ENCODE results near the gene AGAP1.

The AGAP1 gene

GRCh38 chr2:235954281-235954680, 460.4 kb downstream of the AGAP1 start:
- Histone ChIP-seq H3K27ac (ENCODE audit: poor library complexity, severe bottlenecking) (no peak overlapping the region), H3K4me3 (ENCODE audit: severe bottlenecking) (no peak overlapping the region), H3K4me1 (ENCODE audit: insufficient read depth, poor library complexity, severe bottlenecking) (no peaks in the 10 kb centered on the region), H3K27me3 (ENCODE audit: insufficient read depth, poor library complexity, severe bottlenecking) (no peaks in the 10 kb centered on the region), H3K36me3 (ENCODE audit: low read depth) (no peaks in the 10 kb centered on the region), H3K9me3 (ENCODE audit: severe bottlenecking) (no peaks in the 10 kb centered on the region)
- ATAC-seq (ENCODE audit: low read depth) (no peak), DNase-seq (ENCODE audit: low spot score) (no peak)
- TF ChIP-seq CTCF (IDR thresholded peaks at IDR 0.05; ENCODE audit: poor library complexity, severe bottlenecking), result no peak

- no peak for ATAC-seq (ENCODE audit: low read depth)
- no peak for TF ChIP-seq CTCF (IDR thresholded peaks at IDR 0.05; ENCODE audit: poor library complexity, severe bottlenecking)
These were observed 461.1 kb downstream of the AGAP1 start for GRCh38 chr2:235954888-235955480.

GRCh38 chr2:235955664-235956063, 461.8 kb downstream of the AGAP1 start:
- no peak for TF ChIP-seq CTCF (IDR thresholded peaks at IDR 0.05; ENCODE audit: poor library complexity, severe bottlenecking)
- DNase-seq (ENCODE audit: low spot score), result no peak
- H3K4me1 ChIP-seq (ENCODE audit: insufficient read depth, poor library complexity, severe bottlenecking), result no peaks in the 10 kb centered on the region
- H3K27ac ChIP-seq (ENCODE audit: poor library complexity, severe bottlenecking), result no peak overlapping the region
- H3K27me3 ChIP-seq (ENCODE audit: insufficient read depth, poor library complexity, severe bottlenecking), result no peaks in the 10 kb centered on the region
- no peaks in the 10 kb centered on the region for H3K9me3 ChIP-seq (ENCODE audit: severe bottlenecking)
- no peaks in the 10 kb centered on the region for H3K36me3 ChIP-seq (ENCODE audit: low read depth)
- no peak overlapping the region for H3K4me3 ChIP-seq (ENCODE audit: severe bottlenecking)
- ATAC-seq (ENCODE audit: low read depth), result no peak

More at GRCh38 chr2:235954888-235955480, 461.1 kb downstream of the AGAP1 start:
- no peaks in the 10 kb centered on the region for H3K27me3 ChIP-seq (ENCODE audit: insufficient read depth, poor library complexity, severe bottlenecking)
- H3K4me1 ChIP-seq (ENCODE audit: insufficient read depth, poor library complexity, severe bottlenecking), result no peaks in the 10 kb centered on the region
- H3K27ac ChIP-seq (ENCODE audit: poor library complexity, severe bottlenecking), result no peak overlapping the region
- H3K4me3 ChIP-seq (ENCODE audit: severe bottlenecking), result no peak overlapping the region
- no peaks in the 10 kb centered on the region for H3K36me3 ChIP-seq (ENCODE audit: low read depth)
- no peak for DNase-seq (ENCODE audit: low spot score)
- H3K9me3 ChIP-seq (ENCODE audit: severe bottlenecking), result no peaks in the 10 kb centered on the region

GRCh38 chr2:235956281-235956970, 462.6 kb downstream of the AGAP1 start:
- Histone ChIP-seq H3K9me3 (ENCODE audit: severe bottlenecking) (no peaks in the 10 kb centered on the region), H3K4me1 (ENCODE audit: insufficient read depth, poor library complexity, severe bottlenecking) (no peaks in the 10 kb centered on the region), H3K4me3 (ENCODE audit: severe bottlenecking) (no peak overlapping the region), H3K36me3 (ENCODE audit: low read depth) (no peaks in the 10 kb centered on the region), H3K27ac (ENCODE audit: poor library complexity, severe bottlenecking) (no peak overlapping the region), H3K27me3 (ENCODE audit: insufficient read depth, poor library complexity, severe bottlenecking) (no peaks in the 10 kb centered on the region)
- DNase-seq (ENCODE audit: low spot score), result no peak
- no peak for TF ChIP-seq CTCF (IDR thresholded peaks at IDR 0.05; ENCODE audit: poor library complexity, severe bottlenecking)
- ATAC-seq (ENCODE audit: low read depth), result no peak

GRCh38 chr2:235957251-235957650, 463.4 kb downstream of the AGAP1 start:
- DNase-seq (ENCODE audit: low spot score) (no peak), ATAC-seq (ENCODE audit: low read depth) (no peak)
- Histone ChIP-seq H3K27ac (ENCODE audit: poor library complexity, severe bottlenecking) (no peak overlapping the region), H3K4me3 (ENCODE audit: severe bottlenecking) (no peak overlapping the region), H3K4me1 (ENCODE audit: insufficient read depth, poor library complexity, severe bottlenecking) (no peaks in the 10 kb centered on the region), H3K27me3 (ENCODE audit: insufficient read depth, poor library complexity, severe bottlenecking) (no peaks in the 10 kb centered on the region), H3K36me3 (ENCODE audit: low read depth) (no peaks in the 10 kb centered on the region), H3K9me3 (ENCODE audit: severe bottlenecking) (no peaks in the 10 kb centered on the region)
- TF ChIP-seq CTCF (IDR thresholded peaks at IDR 0.05; ENCODE audit: poor library complexity, severe bottlenecking), result no peak

Measured in RWPE2 (cell line).